ENCODE data around the gene LEFTY2. TPM values are rescaled to one million over a fixed set of nuclear protein-coding genes. Genes with fewer than 3 reads are reported as not detected.
A peak's percentile ranks its signal among the peaks of the same experiment; 100 is the strongest.

The LEFTY2 gene
- total and polyA plus RNA-seq, 4 donors = 0.11 to 0.52 (median 0.35) TPM

DNA sequence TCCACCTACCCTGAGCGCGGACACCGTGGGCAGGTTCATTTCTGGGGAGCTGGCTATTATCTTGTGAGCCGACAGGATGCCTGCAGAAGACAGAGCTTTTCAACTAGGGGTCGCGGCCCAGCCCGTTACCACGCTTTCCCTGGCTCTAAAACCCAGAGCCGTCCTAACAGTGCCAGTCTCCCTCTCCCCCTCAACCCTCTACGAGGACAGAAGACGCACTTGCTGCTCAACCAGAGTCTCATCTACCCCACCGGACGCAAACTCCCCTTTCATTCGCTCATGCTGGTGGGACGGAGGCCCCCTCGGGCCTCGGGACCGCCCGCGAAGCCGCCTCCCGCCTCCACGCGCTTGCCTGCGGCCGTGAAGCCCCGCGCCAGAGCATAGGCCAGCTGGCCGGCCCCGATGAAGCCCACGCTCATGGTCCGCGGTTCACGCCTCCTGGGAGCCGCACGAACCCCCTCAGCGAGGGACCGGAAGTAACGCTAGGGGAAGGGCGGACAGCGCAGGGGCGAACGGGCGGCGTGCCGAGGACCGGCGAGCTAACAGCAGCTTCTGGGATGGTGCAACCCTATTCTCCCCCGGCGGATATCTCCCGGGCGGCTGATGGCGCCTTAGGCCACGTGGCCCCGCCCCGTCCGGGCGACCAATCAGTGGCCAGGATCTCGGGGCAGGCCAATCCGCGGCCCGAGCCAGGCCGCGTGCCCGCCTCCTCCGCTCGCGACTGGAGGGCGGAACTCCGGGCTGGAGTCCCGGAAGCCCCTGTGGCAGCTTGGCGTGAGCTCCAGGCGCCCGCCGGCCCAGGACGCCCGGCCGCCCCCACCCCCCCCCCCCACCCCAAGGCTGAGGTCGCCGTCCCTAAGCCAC lies 17.1 kb downstream of the LEFTY2 start, which contains the start of gene PYCR2:
PYCR2 (minus strand) TSS at position 559 of the 864 bp plus-strand sequence; CDS start at position 419, 140 bp downstream.
- Histone ChIP-seq H3K4me1 (ENCODE audit: control insufficient read depth in 5 of 5, insufficient read depth in 5 of 5, low read length in 5 of 5) (peaks cover 0 to 31% (median 9%) of the 10 kb centered on the region in 5 donors), H3K9me3 (ENCODE audit: control insufficient read depth in 4 of 4, insufficient read depth in 3 of 4, low read length in 3 of 4) (no peaks in the 10 kb centered on the region), H3K27ac (ENCODE audit: low read depth in 1 of 2, low read length in 1 of 2) (peak within 1 kb of the TSS; percentile 92 to 95), H3K36me3 (ENCODE audit: control insufficient read depth in 4 of 4, insufficient read depth in 4 of 4, low read length in 4 of 4) (peaks cover 0 to 19% (median 14%) of the 10 kb centered on the region in 4 donors), H3K27me3 (ENCODE audit: control insufficient read depth in 3 of 3, insufficient read depth in 3 of 3, low read length in 2 of 3) (no peaks in the 10 kb centered on the region), H3K4me3 (peak within 1 kb of the TSS; percentile 83), H3K9ac (ENCODE audit: insufficient read depth in 1 of 2, low read length in 2 of 2) (peak within 1 kb of the TSS; percentile 53 to 91)
- DNase-seq = peak; percentile 96 to 99 (median 97)
- peak; percentile 98 for ATAC-seq (ENCODE audit: insufficient read depth, low FRiP score)
- TF ChIP-seq, protein P1, sequence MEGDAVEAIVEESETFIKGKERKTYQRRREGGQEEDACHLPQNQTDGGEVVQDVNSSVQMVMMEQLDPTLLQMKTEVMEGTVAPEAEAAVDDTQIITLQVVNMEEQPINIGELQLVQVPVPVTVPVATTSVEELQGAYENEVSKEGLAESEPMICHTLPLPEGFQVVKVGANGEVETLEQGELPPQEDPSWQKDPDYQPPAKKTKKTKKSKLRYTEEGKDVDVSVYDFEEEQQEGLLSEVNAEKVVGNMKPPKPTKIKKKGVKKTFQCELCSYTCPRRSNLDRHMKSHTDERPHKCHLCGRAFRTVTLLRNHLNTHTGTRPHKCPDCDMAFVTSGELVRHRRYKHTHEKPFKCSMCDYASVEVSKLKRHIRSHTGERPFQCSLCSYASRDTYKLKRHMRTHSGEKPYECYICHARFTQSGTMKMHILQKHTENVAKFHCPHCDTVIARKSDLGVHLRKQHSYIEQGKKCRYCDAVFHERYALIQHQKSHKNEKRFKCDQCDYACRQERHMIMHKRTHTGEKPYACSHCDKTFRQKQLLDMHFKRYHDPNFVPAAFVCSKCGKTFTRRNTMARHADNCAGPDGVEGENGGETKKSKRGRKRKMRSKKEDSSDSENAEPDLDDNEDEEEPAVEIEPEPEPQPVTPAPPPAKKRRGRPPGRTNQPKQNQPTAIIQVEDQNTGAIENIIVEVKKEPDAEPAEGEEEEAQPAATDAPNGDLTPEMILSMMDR (IDR thresholded peaks at IDR 0.05; ENCODE audit: control extremely low read depth, extremely low read depth) = no peak
- WGBS, 2 donors = 0 to 1% methylated on average over 73 to 80 of the region's 80 CpGs

DNA sequence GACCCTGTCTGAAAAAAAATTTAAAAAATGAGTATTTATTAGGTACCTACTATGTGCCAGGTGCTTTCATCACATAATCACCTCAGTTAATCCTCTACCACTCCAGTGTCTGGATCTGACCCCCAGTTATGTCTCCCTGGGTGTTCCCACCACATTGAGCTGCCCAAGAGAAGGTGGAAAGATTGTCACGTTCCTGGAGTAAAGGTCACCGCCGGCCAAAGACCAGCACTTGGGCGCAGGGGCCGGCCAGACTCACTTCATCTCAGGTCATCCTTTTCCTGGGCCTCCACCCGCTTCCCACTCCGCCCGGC lies 17.7 kb downstream of the LEFTY2 start:
- Histone ChIP-seq H3K27me3 (ENCODE audit: control insufficient read depth in 3 of 3, insufficient read depth in 3 of 3, low read length in 2 of 3) (no peaks in the 10 kb centered on the region), H3K4me1 (ENCODE audit: control insufficient read depth in 5 of 5, insufficient read depth in 5 of 5, low read length in 5 of 5) (peaks cover 0 to 31% (median 9%) of the 10 kb centered on the region in 5 donors), H3K36me3 (ENCODE audit: control insufficient read depth in 4 of 4, insufficient read depth in 4 of 4, low read length in 4 of 4) (peaks cover 0 to 19% (median 14%) of the 10 kb centered on the region in 4 donors), H3K9me3 (ENCODE audit: control insufficient read depth in 4 of 4, insufficient read depth in 3 of 4, low read length in 3 of 4) (no peaks in the 10 kb centered on the region), H3K4me3 (peak overlapping the region; percentile 83), H3K9ac (ENCODE audit: insufficient read depth in 1 of 2, low read length in 2 of 2) (peak overlapping the region; percentile 53 to 91), H3K27ac (ENCODE audit: low read depth in 1 of 2, low read length in 1 of 2) (peak overlapping the region; percentile 91 to 95)
- DNase-seq (no peak), ATAC-seq (ENCODE audit: insufficient read depth, low FRiP score) (no peak)
- 1 to 3% methylated on average over 8 of the region's 8 CpGs for WGBS, 2 donors
- TF ChIP-seq, protein P1 (IDR thresholded peaks at IDR 0.05; ENCODE audit: control extremely low read depth, extremely low read depth) = no peak

DNA sequence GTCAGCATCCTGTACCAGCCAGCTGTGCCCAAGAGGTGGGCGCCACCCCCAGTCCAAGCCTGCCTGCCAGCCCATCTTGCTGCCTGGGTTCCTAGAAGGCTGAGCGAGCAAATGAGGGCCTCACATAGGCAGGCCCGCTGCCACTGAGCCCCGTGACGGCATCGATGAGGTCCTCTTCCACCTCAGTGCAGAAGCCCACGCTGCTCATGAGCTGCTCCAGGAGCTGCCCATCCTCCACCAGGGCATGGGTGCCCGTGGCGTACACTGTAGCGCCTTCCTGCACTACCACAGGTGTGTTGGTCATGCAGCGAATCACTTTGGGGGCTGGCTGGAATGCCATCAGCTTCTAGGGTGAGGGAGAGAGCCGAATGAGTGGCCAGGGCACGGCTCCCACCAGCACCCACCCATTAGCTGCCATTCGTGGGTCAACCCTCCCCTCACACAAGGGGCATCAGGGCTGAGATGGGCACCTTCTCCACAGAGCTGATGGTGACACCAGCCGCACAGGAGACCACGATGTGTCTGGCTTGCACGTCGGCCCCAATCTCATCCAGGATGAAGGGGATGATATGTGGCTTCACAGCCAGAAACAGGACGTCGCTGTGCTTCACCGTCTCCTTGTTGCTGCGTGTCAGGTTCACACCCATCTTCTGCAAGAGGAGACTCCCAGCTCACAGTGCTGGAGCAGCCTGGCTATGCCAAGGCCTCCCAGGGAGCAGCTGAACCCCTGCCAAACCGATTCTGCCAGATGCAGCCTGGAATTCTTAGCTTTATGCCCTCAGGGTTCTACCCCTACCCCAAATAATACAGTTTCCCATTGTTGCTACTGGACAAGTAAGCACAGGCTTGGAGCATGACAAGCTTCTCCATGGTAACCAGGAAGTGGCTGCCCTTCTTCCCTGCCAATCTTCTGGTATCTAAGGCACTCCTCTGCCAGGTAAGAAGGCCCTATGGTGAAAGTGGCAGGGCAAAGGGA lies 19.0 kb downstream of the LEFTY2 start:
- ATAC-seq (ENCODE audit: insufficient read depth, low FRiP score) (no peak), DNase-seq (no peak)
- TF ChIP-seq, protein P1 (IDR thresholded peaks at IDR 0.05; ENCODE audit: control extremely low read depth, extremely low read depth) = no peak
- H3K27me3 ChIP-seq (ENCODE audit: control insufficient read depth in 3 of 3, insufficient read depth in 3 of 3, low read length in 2 of 3) = no peaks in the 10 kb centered on the region
- peak overlapping the region in 1 of 2 donors; percentile 0 for H3K9ac ChIP-seq (ENCODE audit: insufficient read depth in 1 of 2, low read length in 2 of 2)
- no peak overlapping the region for H3K27ac ChIP-seq (ENCODE audit: low read depth in 1 of 2, low read length in 1 of 2)
- peaks cover 0 to 31% (median 9%) of the 10 kb centered on the region in 5 donors for H3K4me1 ChIP-seq (ENCODE audit: control insufficient read depth in 5 of 5, insufficient read depth in 5 of 5, low read length in 5 of 5)
- WGBS, 2 donors = 94% methylated on average over 23 of the region's 23 CpGs
- peaks cover 0 to 25% (median 15%) of the 10 kb centered on the region in 4 donors for H3K36me3 ChIP-seq (ENCODE audit: control insufficient read depth in 4 of 4, insufficient read depth in 4 of 4, low read length in 4 of 4)
- H3K4me3 ChIP-seq = no peak overlapping the region
- no peaks in the 10 kb centered on the region for H3K9me3 ChIP-seq (ENCODE audit: control insufficient read depth in 4 of 4, insufficient read depth in 3 of 4, low read length in 3 of 4)

Data from lung (tissue), 12 donors.